PC-3 (cell line): ENCODE measurements around the gene CD44.

Experiments
- CTCF ChIP-seq: fragments of 300-600 bp; sonication (generic); conservative IDR thresholded peaks from 2 replicates; pipeline ENCODE4 v1.5.1; 2017; ENCODE audit warnings: antibody characterized with exemption, low read depth, mild to moderate bottlenecking, low read length
- EZH2 ChIP-seq: fragments of 300-600 bp; sonication (generic); IDR thresholded peaks from one replicate; pipeline ENCODE4 v1.6.1; 2017; ENCODE audit warnings: antibody characterized with exemption, mild to moderate bottlenecking, low read length; ENCODE audit not compliant: unreplicated experiment
- EZH2phosphoT487 ChIP-seq: fragments of 300-600 bp; sonication (generic); IDR thresholded peaks from 2 replicates; pipeline ENCODE4 v1.6.1; 2018; ENCODE audit warnings: mild to moderate bottlenecking, antibody characterized with exemption, low read length, borderline replicate concordance

GRCh38 chr11:35146074-35146521 is 7.1 kb downstream of the CD44 start:
- no peak for TF ChIP-seq CTCF
- TF ChIP-seq EZH2phosphoT487 = no peak
- TF ChIP-seq EZH2 = no peak
